MM.1S (cell line): ENCODE measurements around the gene SYNE4.

ENCODE experiments used
- DNase-seq: peaks from one replicate; pipeline ENCODE4 v3.0.0-alpha.2; 2015
- H2AFZ ChIP-seq: fragments of 300-600 bp; sonication (generic); 2 replicates; pipeline ENCODE4 v1.6.0; 2016; ENCODE audit warnings: antibody characterized with exemption, low read length
- H3F3A ChIP-seq: fragments of 300-600 bp; sonication (generic); 2 replicates; pipeline ENCODE4 v1.6.1; 2016; ENCODE audit warnings: mild to moderate bottlenecking, antibody characterized with exemption, low read length, moderate library complexity, mixed read lengths; ENCODE audit not compliant: insufficient read depth
- H3K27ac ChIP-seq: fragments of 300-600 bp; sonication (generic); 2 replicates; pipeline ENCODE4 v1.5.1; 2016; ENCODE audit warnings: mild to moderate bottlenecking, low read length
- H3K27me3 ChIP-seq: fragments of 300-600 bp; sonication (generic); replicated peaks from 2 replicates; pipeline ENCODE4 v1.6.0; 2016; ENCODE audit warnings: low read length; ENCODE audit not compliant: insufficient read depth
- H3K36me3 ChIP-seq: fragments of 300-600 bp; sonication (generic); replicated peaks from 2 replicates; pipeline ENCODE4 v1.6.1; 2016; ENCODE audit warnings: mild to moderate bottlenecking, low read length, mixed read lengths; ENCODE audit not compliant: insufficient read depth
- H3K4me1 ChIP-seq: fragments of 300-600 bp; sonication (generic); 2 replicates; pipeline ENCODE4 v1.6.1; 2016; ENCODE audit warnings: low read length, mixed read lengths
- H3K4me2 ChIP-seq: fragments of 300-600 bp; sonication (generic); 2 replicates; pipeline ENCODE4 v1.6.0; 2016; ENCODE audit warnings: low read depth, low read length
- H3K4me3 ChIP-seq: fragments of 300-600 bp; sonication (generic); 2 replicates; pipeline ENCODE4 v1.5.1; 2016; ENCODE audit warnings: low read length, mixed read lengths
- H3K79me2 ChIP-seq: fragments of 300-600 bp; sonication (generic); 2 replicates; pipeline ENCODE4 v1.6.1; 2016; ENCODE audit warnings: mixed run types, low read length, mixed read lengths
- H3K9ac ChIP-seq: fragments of 300-600 bp; sonication (generic); 2 replicates; pipeline ENCODE4 v1.6.1; 2016; ENCODE audit warnings: low read length, mixed read lengths
- H3K9me2 ChIP-seq: fragments of 300-600 bp; sonication (generic); replicated peaks from 2 replicates; pipeline ENCODE4 v1.6.1; 2016; ENCODE audit warnings: mild to moderate bottlenecking, low read length, mixed read lengths; ENCODE audit not compliant: insufficient read depth
- H3K9me3 ChIP-seq: fragments of 300-600 bp; sonication (generic); replicated peaks from 2 replicates; pipeline ENCODE4 v1.6.1; 2016; ENCODE audit warnings: mild to moderate bottlenecking, low read length, mixed read lengths; ENCODE audit not compliant: insufficient read depth
- H4K20me1 ChIP-seq: fragments of 300-600 bp; sonication (generic); 2 replicates; pipeline ENCODE4 v1.6.1; 2016; ENCODE audit warnings: mild to moderate bottlenecking, low read length, moderate library complexity, mixed read lengths; ENCODE audit not compliant: insufficient read depth
- CTCF ChIP-seq: fragments of 300-600 bp; sonication (generic); IDR thresholded peaks from 2 replicates; pipeline ENCODE4 v1.5.1; 2016; ENCODE audit warnings: antibody characterized with exemption, low read length, mixed read lengths
- EZH2 ChIP-seq: fragments of 300-600 bp; sonication (generic); optimal IDR thresholded peaks from 2 replicates; pipeline ENCODE3; 2017; ENCODE audit warnings: low read depth, mild to moderate bottlenecking, antibody characterized with exemption, low read length, mixed read lengths
- EZH2phosphoT487 ChIP-seq: fragments of 300-600 bp; sonication (generic); IDR thresholded peaks from 2 replicates; pipeline ENCODE4 v1.6.1; 2018; ENCODE audit warnings: antibody characterized with exemption, low read length

SYNE4 gene

GRCh38 chr19:35955881-35956634 is 52.6 kb downstream of the SYNE4 start:
- Histone ChIP-seq H3K27ac (no peak overlapping the region), H3K4me2 (no peak overlapping the region), H3K36me3 (no peaks in the 10 kb centered on the region), H4K20me1 (no peaks in the 10 kb centered on the region), H3K9ac (no peak overlapping the region), H3K9me2 (no peaks in the 10 kb centered on the region), H3K27me3 (peaks cover 65% of the 10 kb centered on the region), H3K4me1 (no peaks in the 10 kb centered on the region), H3K4me3 (no peak overlapping the region), H3K79me2 (no peaks in the 10 kb centered on the region), H3K9me3 (no peaks in the 10 kb centered on the region), H3F3A (no peaks in the 10 kb centered on the region), H2AFZ (no peak overlapping the region)
- no peak for DNase-seq
- no peak for TF ChIP-seq CTCF
- TF ChIP-seq EZH2phosphoT487: no peak
- no peak for TF ChIP-seq EZH2
